SW 1271 (cell line): ENCODE results near the gene CNTNAP2.

Experiments used
- DNase-seq, 2 experiments: peaks; one replicate each; lab custom pipeline; 2025; lab: John Stamatoyannopoulos, UW

CNTNAP2 gene

GRCh38 chr7:147014286-147014955, 897.8 kb downstream of the CNTNAP2 start:
- no peak for DNase-seq

- DNase-seq = no peak
Observed at GRCh38 chr7:147015999-147016398, 899.4 kb downstream of the CNTNAP2 start.

- no peak for DNase-seq
Observed at GRCh38 chr7:147022056-147022455, 905.5 kb downstream of the CNTNAP2 start.

GRCh38 chr7:147023440-147023839, 906.8 kb downstream of the CNTNAP2 start:
- no peak for DNase-seq

- DNase-seq = no peak
Observed at GRCh38 chr7:147029953-147030352, 913.4 kb downstream of the CNTNAP2 start.

GRCh38 chr7:147033641-147034040, 917.0 kb downstream of the CNTNAP2 start:
- no peak for DNase-seq

GRCh38 chr7:147041438-147041837, 924.8 kb downstream of the CNTNAP2 start:
- DNase-seq = no peak

GRCh38 chr7:147044941-147045340, 928.3 kb downstream of the CNTNAP2 start:
- no peak for DNase-seq

- DNase-seq = no peak
Observed at GRCh38 chr7:147047696-147048095, 931.1 kb downstream of the CNTNAP2 start.

GRCh38 chr7:147048864-147049263, 932.3 kb downstream of the CNTNAP2 start:
- DNase-seq = no peak

GRCh38 chr7:147052818-147053217, 936.2 kb downstream of the CNTNAP2 start:
- no peak for DNase-seq

- DNase-seq = no peak
Observed at GRCh38 chr7:147053746-147054145, 937.1 kb downstream of the CNTNAP2 start.

- DNase-seq = no peak
Observed at GRCh38 chr7:147060070-147060469, 943.5 kb downstream of the CNTNAP2 start.

GRCh38 chr7:147062897-147063296, 946.3 kb downstream of the CNTNAP2 start:
- no peak for DNase-seq

- DNase-seq = no peak
Observed at GRCh38 chr7:147068842-147069241, 952.2 kb downstream of the CNTNAP2 start.

- no peak for DNase-seq
Observed at GRCh38 chr7:147069771-147070170, 953.2 kb downstream of the CNTNAP2 start.

GRCh38 chr7:147070886-147071285, 954.3 kb downstream of the CNTNAP2 start:
- no peak for DNase-seq

- no peak for DNase-seq
Observed at GRCh38 chr7:147071536-147071935, 954.9 kb downstream of the CNTNAP2 start.

- no peak for DNase-seq
Observed at GRCh38 chr7:147078312-147078711, 961.7 kb downstream of the CNTNAP2 start.

- no peak for DNase-seq
Observed at GRCh38 chr7:147079083-147079482, 962.5 kb downstream of the CNTNAP2 start.

- no peak for DNase-seq
Observed at GRCh38 chr7:147079921-147080420, 963.4 kb downstream of the CNTNAP2 start.

- no peak for DNase-seq
Observed at GRCh38 chr7:147081117-147081516, 964.5 kb downstream of the CNTNAP2 start.

GRCh38 chr7:147089051-147089461, 972.5 kb downstream of the CNTNAP2 start:
- DNase-seq = no peak

GRCh38 chr7:147089608-147090007, 973.0 kb downstream of the CNTNAP2 start:
- DNase-seq = no peak
